HG03135 (cell line): ENCODE results near the gene AMMECR1.
A peak's percentile ranks its signal among the peaks of the same experiment; 100 is the strongest.

ENCODE experiments used
- ATAC-seq: cut with Tn5 transposase; IDR thresholded peaks from one replicate; pipeline ENCODE4 v1.9.1; 2021; ENCODE audit warnings: mild to moderate bottlenecking, moderate library complexity; ENCODE audit not compliant: unreplicated experiment

The AMMECR1 gene

GRCh38 chrX:110214684-110215083 lies 103.2 kb downstream of the AMMECR1 start:
- no peak for ATAC-seq

GRCh38 chrX:110213183-110213582 lies 104.7 kb downstream of the AMMECR1 start:
- ATAC-seq = no peak

GRCh38 chrX:110212299-110212698 lies 105.6 kb downstream of the AMMECR1 start:
- ATAC-seq = no peak

- no peak for ATAC-seq
These were observed 106.5 kb downstream of the AMMECR1 start for GRCh38 chrX:110211340-110211739.

- ATAC-seq = no peak
These were observed 107.3 kb downstream of the AMMECR1 start for GRCh38 chrX:110210417-110211139.

DNA sequence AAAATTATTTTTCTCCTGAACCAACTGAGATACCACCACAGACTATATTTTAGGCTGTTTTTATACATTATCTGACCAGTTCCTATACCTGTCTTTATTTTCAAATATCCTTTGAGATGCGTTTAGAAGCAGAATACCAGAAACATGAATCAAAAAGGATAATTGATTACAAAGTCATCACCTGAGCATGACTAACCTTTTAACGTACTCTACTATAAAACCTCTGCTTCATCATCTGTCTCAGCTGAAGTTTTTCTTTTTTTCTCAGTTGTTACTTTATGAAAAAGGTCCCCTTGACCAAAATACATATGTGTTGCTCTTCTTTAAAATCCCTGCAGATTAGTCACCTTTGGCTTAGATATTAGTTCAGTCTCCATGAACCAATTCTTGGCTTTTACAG lies 109.8 kb downstream of the AMMECR1 start:
- no peak for ATAC-seq

DNA sequence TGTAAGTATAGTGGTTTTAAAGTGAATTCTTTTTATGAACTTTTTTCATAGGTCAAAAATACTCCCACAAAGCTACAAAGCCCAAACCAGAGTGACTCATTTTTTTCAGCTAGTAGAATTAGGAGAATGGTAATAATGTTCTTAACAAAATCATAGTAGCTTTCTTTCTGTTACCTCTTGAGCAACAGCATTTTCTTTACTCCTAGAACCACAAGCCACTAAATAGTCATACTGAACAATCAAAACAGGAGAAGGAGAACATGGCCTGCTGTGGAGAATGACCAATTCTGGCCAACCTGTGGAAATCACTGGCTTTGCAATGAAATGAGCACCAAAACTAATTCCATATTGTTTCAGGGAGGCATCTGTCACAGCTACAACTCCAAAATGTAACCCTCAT lies 112.9 kb downstream of the AMMECR1 start:
- no peak for ATAC-seq

DNA sequence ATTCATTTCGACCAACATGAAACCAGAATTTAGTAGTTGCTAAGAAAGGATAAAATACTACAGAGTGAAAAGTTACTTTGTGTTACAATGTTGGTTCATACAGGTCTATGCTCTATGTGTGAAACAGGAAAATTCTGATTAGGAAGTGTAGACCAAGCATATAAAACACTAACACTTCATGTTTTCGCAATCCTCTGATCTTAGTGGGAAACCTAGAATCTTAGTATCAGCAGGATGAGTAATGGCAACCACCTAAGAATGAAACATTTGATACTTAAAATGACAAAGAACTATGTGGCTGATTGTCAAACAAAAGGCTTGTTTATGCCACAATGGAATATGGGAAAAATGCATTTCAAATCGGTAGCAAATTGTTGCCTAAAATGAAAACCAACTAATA lies 116.1 kb downstream of the AMMECR1 start:
- no peak for ATAC-seq

DNA sequence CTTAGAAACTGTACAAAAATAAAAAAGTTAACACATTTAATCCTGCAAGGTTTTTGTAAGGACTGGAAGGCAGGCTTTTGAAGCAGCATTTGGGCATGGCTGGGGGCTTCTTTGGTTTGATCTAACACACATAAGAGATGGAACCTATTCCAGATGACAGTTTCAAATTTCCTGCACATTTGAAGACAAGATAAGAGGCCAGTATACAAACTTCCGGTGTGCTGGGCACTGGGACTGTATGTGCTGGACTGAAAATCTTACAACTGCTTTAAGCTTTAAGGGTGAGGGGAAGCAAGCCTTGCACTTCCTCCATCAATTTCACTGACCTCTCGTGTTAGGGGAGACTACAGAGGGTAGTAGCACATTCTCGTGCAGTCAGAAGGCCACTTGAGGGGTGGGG lies 122.9 kb downstream of the AMMECR1 start:
- ATAC-seq = no peak

GRCh38 chrX:110192516-110192915 lies 125.4 kb downstream of the AMMECR1 start:
- ATAC-seq = no peak

GRCh38 chrX:110188701-110189558 lies 129.0 kb downstream of the AMMECR1 start:
- no peak for ATAC-seq

GRCh38 chrX:110183314-110183713 lies 134.6 kb downstream of the AMMECR1 start:
- ATAC-seq = no peak

GRCh38 chrX:110182865-110183264 lies 135.0 kb downstream of the AMMECR1 start:
- ATAC-seq = no peak

GRCh38 chrX:110182362-110182761 lies 135.5 kb downstream of the AMMECR1 start:
- ATAC-seq = no peak

DNA sequence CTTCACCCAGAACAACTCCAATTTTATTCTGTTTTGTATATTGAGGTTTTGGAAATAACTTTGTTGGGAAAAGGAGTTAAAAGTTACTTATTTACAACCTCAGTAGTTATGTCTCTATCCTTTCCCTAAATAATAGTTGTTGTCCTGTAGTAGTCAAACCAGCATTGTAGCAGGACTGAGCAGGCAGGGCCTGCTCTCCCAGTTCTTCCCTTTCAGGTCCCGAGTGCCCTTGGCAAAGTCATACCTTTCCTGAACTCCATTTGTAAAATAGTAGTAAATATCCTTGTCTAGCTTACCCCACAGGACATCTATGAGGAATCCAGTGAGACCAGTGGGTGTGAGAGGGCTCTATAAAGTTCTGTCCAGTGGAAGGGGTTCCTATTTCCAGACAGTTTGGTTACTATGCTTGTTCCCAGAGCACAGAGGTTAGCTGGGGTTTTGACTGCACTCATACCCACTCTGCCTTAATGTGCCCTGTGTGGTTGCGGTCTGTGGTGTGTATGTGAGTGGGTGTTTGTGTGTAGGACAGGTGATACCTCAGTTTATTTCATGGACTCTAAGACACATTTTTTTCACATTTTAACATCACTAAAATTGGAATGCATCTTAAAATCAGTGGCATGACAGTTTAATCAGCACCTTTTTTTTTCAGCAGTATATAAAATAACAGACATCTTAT lies 136.3 kb downstream of the AMMECR1 start:
- ATAC-seq = no peak

DNA sequence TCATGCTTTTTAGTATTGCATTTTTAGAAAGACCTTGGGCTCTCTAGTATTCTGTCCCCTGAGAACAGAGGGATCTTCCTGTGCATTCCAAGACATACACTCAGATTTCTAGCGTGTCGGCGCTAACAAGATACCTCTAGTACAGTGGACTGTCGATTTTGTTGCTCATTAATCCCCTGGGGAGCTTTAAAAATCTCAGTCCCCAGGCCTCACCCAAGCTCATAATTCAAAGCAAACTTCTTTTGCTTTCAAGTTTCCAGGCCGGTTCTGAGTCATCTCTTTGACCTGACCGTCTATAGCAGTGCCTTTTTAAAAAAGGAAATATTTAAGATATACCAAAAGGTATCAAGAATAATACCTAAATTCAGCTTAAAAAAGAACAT lies 137.0 kb downstream of the AMMECR1 start:
- peak; percentile 85 for ATAC-seq

- peak; percentile 18 for ATAC-seq
These were observed 137.5 kb downstream of the AMMECR1 start for GRCh38 chrX:110180176-110180927.

DNA sequence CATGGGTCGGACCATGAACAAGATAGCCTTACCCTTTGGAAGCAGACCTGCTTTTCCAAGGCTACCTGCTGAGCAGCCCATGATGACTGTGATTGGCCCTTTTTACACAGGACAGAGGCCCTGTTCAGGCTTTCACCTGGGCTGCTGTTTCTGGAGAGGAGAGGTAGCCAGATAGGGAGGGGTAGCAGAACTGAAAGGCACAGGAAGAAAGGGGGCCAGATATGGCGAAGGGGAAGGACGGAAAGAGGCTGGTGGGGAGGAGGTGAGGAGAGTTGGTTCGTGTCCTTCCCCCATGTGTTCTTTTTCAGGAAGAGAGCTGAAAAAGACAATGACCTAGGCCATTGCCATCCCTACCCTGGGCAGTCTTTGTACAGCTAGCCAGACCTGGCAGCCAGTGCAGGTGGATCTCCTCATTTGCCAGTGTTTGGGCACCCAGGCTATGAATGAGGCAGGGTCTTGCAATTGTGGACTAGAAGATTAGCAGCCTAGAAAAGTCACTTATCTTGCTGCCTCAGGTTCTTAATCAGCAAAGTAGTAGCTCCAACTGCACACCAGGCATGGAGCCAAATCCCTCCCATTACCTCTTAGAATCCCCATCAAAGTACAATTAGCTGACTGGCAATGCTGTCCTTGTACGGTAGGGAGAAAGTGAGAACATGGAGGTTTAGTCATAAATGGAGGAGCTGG lies 139.6 kb downstream of the AMMECR1 start:
- ATAC-seq = no peak

GRCh38 chrX:110175696-110176095 lies 142.2 kb downstream of the AMMECR1 start:
- no peak for ATAC-seq

- ATAC-seq = no peak
These were observed 142.7 kb downstream of the AMMECR1 start for GRCh38 chrX:110175146-110175545.
